ENCODE results near the gene EN2. TPM values are rescaled to one million over a fixed set of nuclear protein-coding genes. Genes with fewer than 3 reads are reported as not detected.

The EN2 gene
- total RNA-seq, 1 donor from 2014 or later: not detected

GRCh38 chr7:155483245-155483644 is 25.3 kb downstream of the EN2 start:
- intact Hi-C loops (cut with micrococcal nuclease): no loop called here

GRCh38 chr7:155483868-155484325 is 26.0 kb downstream of the EN2 start:
- intact Hi-C loops (cut with micrococcal nuclease): no loop called here

GRCh38 chr7:155484483-155485399 is 26.8 kb downstream of the EN2 start:
- intact Hi-C loops (cut with micrococcal nuclease): no loop called here

GRCh38 chr7:155486783-155487508 is 29.0 kb downstream of the EN2 start:
- intact Hi-C loops (cut with micrococcal nuclease): no loop called here

- intact Hi-C loops (cut with micrococcal nuclease): no loop called here
Observed at GRCh38 chr7:155487509-155488482, 29.9 kb downstream of the EN2 start.

GRCh38 chr7:155488483-155489127 is 30.7 kb downstream of the EN2 start:
- intact Hi-C loops (cut with micrococcal nuclease): no loop called here

- intact Hi-C loops (cut with micrococcal nuclease): no loop called here
Observed at GRCh38 chr7:155489158-155489840, 31.4 kb downstream of the EN2 start.

- intact Hi-C loops (cut with micrococcal nuclease): loop anchor here (1.0 kb wide), 1 partner anchor 13 kb away; no protein-coding TSS in a partner anchor
Observed at GRCh38 chr7:155489862-155490696, 32.1 kb downstream of the EN2 start.

GRCh38 chr7:155490697-155491628 is 33.0 kb downstream of the EN2 start:
- intact Hi-C loops (cut with micrococcal nuclease): loop anchor here (1.0 kb wide), 1 partner anchor 14 kb away; no protein-coding TSS in a partner anchor

- intact Hi-C loops (cut with micrococcal nuclease): no loop called here
Observed at GRCh38 chr7:155491812-155492211, 33.9 kb downstream of the EN2 start.

GRCh38 chr7:155493744-155494538 is 36.0 kb downstream of the EN2 start:
- intact Hi-C loops (cut with micrococcal nuclease): no loop called here

GRCh38 chr7:155494551-155494950 is 36.6 kb downstream of the EN2 start:
- intact Hi-C loops (cut with micrococcal nuclease): no loop called here

- intact Hi-C loops (cut with micrococcal nuclease): no loop called here
Observed at GRCh38 chr7:155495440-155496248, 37.7 kb downstream of the EN2 start.

- intact Hi-C loops (cut with micrococcal nuclease): no loop called here
Observed at GRCh38 chr7:155496267-155497005, 38.5 kb downstream of the EN2 start.

GRCh38 chr7:155497149-155497901 is 39.4 kb downstream of the EN2 start:
- intact Hi-C loops (cut with micrococcal nuclease): no loop called here
